H1 (cell line): Measurements from ENCODE around the gene GPR160. TPM values are rescaled to one million over a fixed set of nuclear protein-coding genes. Genes with fewer than 3 reads are reported as not detected.

Source experiments
- CTCF ChIA-PET: fragments of 300-600 bp; sonication (Branson Sonifier 250); formaldehyde crosslinking; loops from one replicate; lab custom pipeline; 2021; ENCODE audit not compliant: partially characterized antibody; lab: Charles Lee
- POLR2A ChIA-PET: fragments of 300-600 bp; sonication (Branson Sonifier 250); formaldehyde crosslinking; loops from one replicate; lab custom pipeline; 2021; ENCODE audit warnings: inconsistent platforms; ENCODE audit not compliant: partially characterized antibody; lab: Charles Lee
- DNase-seq, 2 experiments: peaks; one replicate each; pipeline versions ENCODE4 v3.0.0 to v3.0.0-alpha.2; 2010 to 2022; ENCODE audit warnings: low spot score in 2 of 2, low read depth in 1 of 2, mixed read lengths in 1 of 2
- FAIRE-seq: peaks from 2 replicates; lab custom pipeline; 2011; peaks lifted over from hg19 to GRCh38; lab: Jason Lieb, UNC
- H2AFZ ChIP-seq: 2 replicates; pipeline ENCODE4 v1.8.1; 2012; ENCODE audit warnings: low read length, inconsistent platforms
- H2AK5ac ChIP-seq: 2 replicates; pipeline ENCODE4 v1.6.1; 2013; ENCODE audit warnings: low read depth, low read length
- H2BK120ac ChIP-seq: replicated peaks from 2 replicates; pipeline ENCODE3; 2013; ENCODE audit warnings: low read depth, low read length, inconsistent platforms
- H2BK12ac ChIP-seq: 2 replicates; pipeline ENCODE4 v1.6.1; 2013; ENCODE audit warnings: low read depth, low read length
- H2BK15ac ChIP-seq: 2 replicates; pipeline ENCODE4 v1.6.1; 2013; ENCODE audit warnings: low read length
- H2BK20ac ChIP-seq: 2 replicates; pipeline ENCODE4 v1.6.1; 2013; ENCODE audit warnings: low read length
- H2BK5ac ChIP-seq: 2 replicates; pipeline ENCODE4 v1.6.1; 2013; ENCODE audit warnings: low read depth, low read length
- H3K14ac ChIP-seq: 2 replicates; pipeline ENCODE4 v1.6.1; 2013; ENCODE audit warnings: inconsistent platforms; ENCODE audit not compliant: insufficient read length
- H3K18ac ChIP-seq: 2 replicates; pipeline ENCODE4 v1.6.1; 2013; ENCODE audit warnings: low read length; ENCODE audit errors: extremely low read depth
- H3K23ac ChIP-seq: 2 replicates; pipeline ENCODE4 v1.6.1; 2013; ENCODE audit warnings: inconsistent platforms; ENCODE audit not compliant: insufficient read length
- H3K23me2 ChIP-seq: 2 replicates; pipeline ENCODE4 v1.6.1; 2013; ENCODE audit warnings: low read depth, low read length
- H3K27ac ChIP-seq: 2 replicates; pipeline ENCODE4 v1.6.1; 2011; ENCODE audit warnings: low read depth, low read length, inconsistent platforms
- H3K27me3 ChIP-seq, 4 experiments: replicated peaks in 1 of 4; 1 replicate in 1 of 4; 2 replicates in 3 of 4; pipeline versions ENCODE4 v1.6.1 to v1.8.1; 2011 to 2013; ENCODE audit warnings: low read length in 3 of 4, mild to moderate bottlenecking in 3 of 4, inconsistent platforms in 2 of 4, mixed read lengths in 2 of 4, moderate library complexity in 1 of 4; ENCODE audit not compliant: control insufficient read depth in 3 of 4, insufficient read depth in 3 of 4; ENCODE audit errors: extremely low read depth in 1 of 4
- H3K36me3 ChIP-seq, 4 experiments: 2 replicates each; pipeline versions ENCODE4 v1.6.1 to v1.8.1; 2011 to 2013; ENCODE audit warnings: mild to moderate bottlenecking in 4 of 4, low read length in 3 of 4, moderate library complexity in 2 of 4, control low read depth in 1 of 4, inconsistent platforms in 1 of 4; ENCODE audit not compliant: insufficient read depth in 4 of 4, control insufficient read depth in 2 of 4
- H3K4ac ChIP-seq: replicated peaks from 2 replicates; pipeline ENCODE3; 2013; ENCODE audit warnings: low read length, low read depth, mixed read lengths, inconsistent platforms; ENCODE audit not compliant: insufficient read length
- H3K4me1 ChIP-seq, 4 experiments: replicated peaks in 1 of 4; 1 replicate in 1 of 4; 2 replicates in 3 of 4; pipeline versions ENCODE4 v1.6.1 to v1.8.1; 2011 to 2013; ENCODE audit warnings: low read length in 3 of 4, inconsistent platforms in 2 of 4, mixed read lengths in 1 of 4; ENCODE audit not compliant: insufficient read depth in 4 of 4, control insufficient read depth in 3 of 4
- H3K4me2 ChIP-seq, 2 experiments: 2 replicates each; pipeline versions ENCODE4 v1.6.1 to v1.8.1; 2011 to 2013; ENCODE audit warnings: low read depth in 2 of 2, low read length in 2 of 2, control low read depth in 1 of 2, inconsistent platforms in 1 of 2, mild to moderate bottlenecking in 1 of 2; ENCODE audit not compliant: insufficient read depth in 1 of 2
- H3K4me3 ChIP-seq, 4 experiments: fragments of 200-600, 300-600 bp in 1 of 4; sonication (generic), shearing (Covaris generic), sonication (Bioruptor Twin) in 1 of 4; 2 replicates each; pipeline versions ENCODE4 v1.5.1 to v1.8.1; 2011 to 2016; ENCODE audit warnings: low read length in 4 of 4, low read depth in 3 of 4, control low read depth in 2 of 4, inconsistent platforms in 2 of 4, mild to moderate bottlenecking in 2 of 4, mixed read lengths in 1 of 4, moderate library complexity in 1 of 4; ENCODE audit not compliant: insufficient read depth in 2 of 4; ENCODE audit errors: extremely low read depth in 1 of 4
- H3K56ac ChIP-seq: replicated peaks from 2 replicates; pipeline ENCODE3; 2013; ENCODE audit warnings: low read depth, mild to moderate bottlenecking, mixed read lengths, low read length, inconsistent platforms; ENCODE audit not compliant: insufficient read length
- H3K79me1 ChIP-seq: 2 replicates; pipeline ENCODE4 v1.6.1; 2013; ENCODE audit warnings: low read depth, low read length, control low read depth
- H3K79me2 ChIP-seq, 2 experiments: 2 replicates each; pipeline versions ENCODE4 v1.6.1 to v1.8.1; 2012 to 2013; ENCODE audit warnings: low read length in 2 of 2, mild to moderate bottlenecking in 2 of 2, inconsistent platforms in 1 of 2; ENCODE audit not compliant: insufficient read depth in 2 of 2, control insufficient read depth in 1 of 2
- H3K9ac ChIP-seq, 4 experiments: replicated peaks in 1 of 4; 1 replicate in 1 of 4; 2 replicates in 3 of 4; pipeline versions ENCODE4 v1.6.1 to v1.8.1; 2011 to 2013; ENCODE audit warnings: low read depth in 3 of 4, low read length in 3 of 4, control low read depth in 2 of 4, mild to moderate bottlenecking in 2 of 4, moderate library complexity in 2 of 4, inconsistent platforms in 1 of 4; ENCODE audit errors: extremely low read depth in 1 of 4
- H3K9me3 ChIP-seq, 2 experiments: 2 replicates each; pipeline versions ENCODE4 v1.6.1 to v1.8.1; 2012 to 2013; ENCODE audit warnings: mild to moderate bottlenecking in 2 of 2, moderate library complexity in 2 of 2, control low read depth in 1 of 2, inconsistent platforms in 1 of 2, low read depth in 1 of 2, low read length in 1 of 2, mixed read lengths in 1 of 2; ENCODE audit not compliant: insufficient read depth in 2 of 2
- H4K20me1 ChIP-seq, 2 experiments: replicated peaks in 1 of 2; 2 replicates each; pipeline versions ENCODE3 to v1.8.1; 2011 to 2013; ENCODE audit warnings: inconsistent platforms in 2 of 2, low read length in 2 of 2, mild to moderate bottlenecking in 1 of 2; ENCODE audit not compliant: insufficient read depth in 2 of 2, control insufficient read depth in 1 of 2
- H4K5ac ChIP-seq: 2 replicates; pipeline ENCODE4 v1.6.1; 2013; ENCODE audit warnings: low read length, low read depth, mixed read lengths, inconsistent platforms; ENCODE audit not compliant: insufficient read length
- H4K8ac ChIP-seq: 2 replicates; pipeline ENCODE4 v1.8.0; 2013; ENCODE audit warnings: mild to moderate bottlenecking, moderate library complexity, low read length, inconsistent platforms; ENCODE audit not compliant: insufficient read depth; ENCODE audit errors: extremely low read depth
- H4K91ac ChIP-seq: replicated peaks from 2 replicates; pipeline ENCODE3; 2013; ENCODE audit warnings: low read length, mixed read lengths, inconsistent platforms; ENCODE audit not compliant: insufficient read length
- BRCA1 ChIP-seq: IDR thresholded peaks from 2 replicates; pipeline ENCODE4 v1.6.1; 2012; ENCODE audit warnings: low read depth, low read length, improper control_type of control experiment
- CHD2 ChIP-seq: IDR thresholded peaks from 2 replicates; pipeline ENCODE4 v1.6.1; 2012; ENCODE audit warnings: low read length, improper control_type of control experiment
- GABPA ChIP-seq: IDR thresholded peaks from 2 replicates; pipeline ENCODE4 v1.6.1; 2011; ENCODE audit warnings: mild to moderate bottlenecking, low read length, moderate library complexity, borderline replicate concordance; ENCODE audit not compliant: insufficient read depth
- HDAC2 ChIP-seq, 2 experiments: fragments of 300-600 bp in 1 of 2; sonication (generic) in 1 of 2; IDR thresholded peaks; 2 replicates each; pipeline ENCODE4 v1.6.1; 2011 to 2012; ENCODE audit warnings: low read depth in 2 of 2, low read length in 2 of 2, mild to moderate bottlenecking in 2 of 2, moderate library complexity in 2 of 2, borderline replicate concordance in 1 of 2, inconsistent platforms in 1 of 2
- KDM4A ChIP-seq: IDR thresholded peaks from one replicate; pipeline ENCODE4 v1.7.1; 2012; ENCODE audit warnings: low read depth, mild to moderate bottlenecking, moderate library complexity, low read length, inconsistent platforms; ENCODE audit not compliant: severe bottlenecking
- SRF ChIP-seq: IDR thresholded peaks from 2 replicates; pipeline ENCODE4 v1.6.1; 2011; ENCODE audit warnings: mild to moderate bottlenecking, low read depth, low read length, moderate library complexity
- TAF1 ChIP-seq: IDR thresholded peaks from 2 replicates; pipeline ENCODE4 v1.6.1; 2011; ENCODE audit warnings: mild to moderate bottlenecking, low read depth, low read length
- WGBS, 2 experiments: shearing (Covaris generic) in 1 of 2; methylation state at CpG; one replicate each; pipeline versions ENCODE4 v1.1.6 to v1.1.7; 2013 to 2015; ENCODE audit warnings: low lambda C conversion rate in 2 of 2, mixed read lengths in 2 of 2, inconsistent platforms in 1 of 2, low coverage in 1 of 2, missing lambda C conversion rate in 1 of 2; ENCODE audit not compliant: insufficient replicate concordance in 2 of 2, insufficient coverage in 1 of 2, insufficient read length in 1 of 2; ENCODE audit errors: extremely low coverage in 1 of 2, missing lambda C conversion rate in 1 of 2; 5-methylcytosine and 5-hydroxymethylcytosine counted together
- polyA plus RNA-seq, 7 experiments: library from polyadenylated mRNA; depleted of rRNA in 3 of 7; stranded (reverse) in 5 of 7; unstranded in 2 of 7; fragments of >200 nt in 5 of 7; fragments of 200-250 nt in 2 of 7; gene quantifications; 1 replicate in 5 of 7; 2 replicates in 1 of 7; 4 replicates in 1 of 7; pipeline versions ENCODE4 v1.2.1 to v1.2.3, GENCODE V29; 2011 to 2013; ENCODE audit warnings: missing spikeins in 2 of 7, mixed read lengths in 2 of 7
- total RNA-seq: library from RNA; stranded (reverse); fragmentation: NEBNext Ultra II Directional; extraction: Animal tissue kit (Norgen Biotek cat#: 25700); gene quantifications from 2 replicates; pipeline ENCODE4 v1.2.1, GENCODE V29; 2021

Gene GPR160
- total and polyA plus RNA-seq, 2 of the 8 experiments (the other 6 are each of a cell fraction or from before 2014, with no cell fraction given): 14.3 to 16.6 TPM

DNA sequence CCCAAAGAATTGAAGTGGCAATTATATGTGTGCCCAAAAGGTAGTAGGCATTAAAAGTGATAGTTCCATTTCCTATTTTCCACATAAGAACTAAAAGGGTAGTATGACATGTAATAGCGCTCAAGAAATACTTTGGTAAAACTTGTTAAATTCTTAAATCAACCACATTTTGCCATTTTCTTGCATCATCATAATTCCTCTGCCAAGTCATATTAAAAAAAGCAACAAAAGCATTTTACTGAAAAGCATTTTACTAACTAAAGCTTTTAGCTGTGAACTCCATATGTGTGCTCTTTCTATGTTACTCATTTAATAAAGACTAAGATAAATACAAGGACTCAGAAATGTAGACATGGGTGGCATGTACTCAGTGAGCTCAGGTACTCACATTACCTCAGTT is 70.1 kb downstream of the GPR160 start:
- no peak for FAIRE-seq
- H3K18ac ChIP-seq: no peak overlapping the region
- TF ChIP-seq CHD2 (no peak), SRF (no peak), KDM4A (no peak), TAF1 (no peak), BRCA1 (no peak), HDAC2 (IDR thresholded peaks at IDR 0.05; ENCODE audit: borderline replicate concordance in 1 of 2, low read depth in 2 of 2, low read length in 2 of 2) (no peak), GABPA (no peak)

More for the DNA sequence above, 70.1 kb downstream of the GPR160 start:
- Histone ChIP-seq H4K8ac (no peak overlapping the region), H3K79me2 (no peaks in the 10 kb centered on the region), H3K4me1 (no peaks in the 10 kb centered on the region), H3K36me3 (peaks cover 0 to 23% (median 3%) of the 10 kb centered on the region in 4 experiments; a peak in 4 of 8 replicates), H2AK5ac (no peak overlapping the region), H2BK12ac (no peak overlapping the region), H3K9ac (no peak overlapping the region), H3K4me3 (no peak overlapping the region), H2BK120ac (no peak overlapping the region), H3K4me2 (no peak overlapping the region), H3K9me3 (no peaks in the 10 kb centered on the region), H3K23ac (no peak overlapping the region), H4K20me1 (no peaks in the 10 kb centered on the region), H3K27me3 (no peaks in the 10 kb centered on the region), H3K79me1 (no peaks in the 10 kb centered on the region; the same call in 1 of the 2 replicates), H2BK20ac (no peak overlapping the region), H2AFZ (no peak overlapping the region), H3K4ac (no peak overlapping the region), H3K14ac (no peak overlapping the region), H4K91ac (no peak overlapping the region), H2BK15ac (no peak overlapping the region), H3K56ac (no peak overlapping the region), H3K23me2 (no peaks in the 10 kb centered on the region), H2BK5ac (no peak overlapping the region), H3K27ac (no peak overlapping the region), H4K5ac (no peak overlapping the region)
- CTCF ChIA-PET: no interaction called here
- WGBS, 2 experiments: 90% methylated on average over 1 of the region's 1 CpG; no CpG with 5 or more reads in 1 of the 2 experiments
- POLR2A ChIA-PET: no interaction called here
- DNase-seq: no peak
